Posterior cingulate gyrus (tissue), 11 donors: ENCODE data around the gene CTNND1.

ENCODE experiments used
- DNase-seq, 10 donors: peaks; one replicate each; pipeline versions ENCODE4 v3.0.0 to v3.0.0-alpha.2; 2020 to 2021; ENCODE audit warnings: mixed read lengths in 3 of 10
- intact Hi-C: fragments of 100-400 bp; cut with DNase I; formaldehyde crosslinking; loops from one replicate; pipeline ENCODE4 v1.15.1; 2023

Gene CTNND1

DNA sequence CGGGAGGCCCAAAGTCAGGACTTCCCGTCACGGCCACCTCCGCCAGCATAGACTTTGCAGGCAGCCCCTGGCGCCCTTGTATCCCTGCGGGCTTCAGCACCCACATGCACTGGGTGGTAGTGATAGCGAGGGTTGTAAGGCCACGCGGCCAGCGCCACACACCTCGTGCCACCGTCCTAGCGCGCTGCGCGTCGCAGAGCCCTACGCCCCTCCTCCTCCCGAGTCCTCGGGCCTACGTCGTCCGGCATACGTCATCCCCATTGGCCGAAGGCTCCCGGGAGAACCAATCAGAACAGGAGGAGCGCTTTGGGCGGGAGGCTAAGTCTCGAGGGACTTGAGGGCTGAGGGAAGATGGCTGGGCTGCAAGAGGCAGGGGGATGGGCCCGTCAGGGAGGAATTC lies 8.6 kb upstream of the CTNND1 start:
- intact Hi-C loops, result loop anchor here (5.0 to 10.0 kb wide), 2 partner anchors 49 to 762 kb away; no protein-coding TSS in a partner anchor

DNA sequence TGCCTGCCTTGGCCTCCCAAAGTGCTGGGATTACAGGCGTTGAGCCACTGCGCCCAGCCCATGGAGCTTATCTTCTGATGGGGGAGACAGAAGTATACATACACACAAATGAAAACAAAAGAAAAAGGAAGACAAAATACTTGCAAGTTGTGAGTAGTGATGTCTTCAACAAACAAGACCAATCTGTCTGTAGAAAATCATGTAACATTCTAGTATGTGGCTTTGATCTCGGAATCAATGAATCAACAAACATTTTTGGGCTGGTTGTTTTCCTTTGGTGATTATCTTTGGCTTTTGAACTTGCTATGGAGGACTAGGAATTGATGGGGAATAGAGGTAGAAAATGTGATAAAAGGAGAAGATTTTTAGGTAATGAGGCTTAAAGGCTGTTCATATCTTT lies 3.4 kb upstream of the CTNND1 start:
- intact Hi-C loops, result loop anchor here (10.0 kb wide), 1 partner anchor 757 kb away; no protein-coding TSS in a partner anchor
- DNase-seq, result no peak

More for the DNA sequence above, 8.6 kb upstream of the CTNND1 start:
- DNase-seq, result no peak

DNA sequence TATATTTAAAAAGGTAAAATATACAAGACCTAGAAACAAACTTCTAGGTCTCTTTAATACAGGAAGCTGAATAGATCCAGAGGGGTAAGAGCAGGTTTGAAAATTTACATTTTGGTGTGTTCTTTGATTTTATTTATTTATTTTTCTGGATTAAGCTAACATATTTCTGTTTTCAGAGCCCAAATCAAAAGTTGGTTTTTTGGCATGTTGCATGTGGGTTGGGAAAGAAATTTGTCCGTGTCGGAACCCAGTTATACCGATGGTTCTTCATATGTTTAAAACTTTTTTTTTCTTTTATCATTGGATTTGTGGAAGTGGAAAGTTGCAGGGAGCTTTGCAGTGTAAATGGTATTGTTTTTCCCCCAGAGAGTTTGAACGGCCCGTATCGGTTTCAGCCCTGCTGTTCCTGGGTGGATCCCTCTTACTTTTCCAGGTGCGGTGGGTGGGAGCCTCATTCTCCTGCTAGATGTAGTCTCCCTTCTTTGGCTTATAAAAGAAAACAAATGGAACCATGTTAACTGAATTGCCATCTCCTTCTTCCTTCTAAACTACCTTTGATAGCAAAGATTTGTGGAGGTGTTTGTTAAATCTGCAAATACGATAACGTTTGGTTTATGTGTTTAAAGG lies 746 bp downstream of the CTNND1 start:
- no peak for DNase-seq
- intact Hi-C loops, result loop anchor here (5.0 kb wide), 1 partner anchor 50 kb away; the partner anchor contains the start of genes MED19 and TMX2

DNA sequence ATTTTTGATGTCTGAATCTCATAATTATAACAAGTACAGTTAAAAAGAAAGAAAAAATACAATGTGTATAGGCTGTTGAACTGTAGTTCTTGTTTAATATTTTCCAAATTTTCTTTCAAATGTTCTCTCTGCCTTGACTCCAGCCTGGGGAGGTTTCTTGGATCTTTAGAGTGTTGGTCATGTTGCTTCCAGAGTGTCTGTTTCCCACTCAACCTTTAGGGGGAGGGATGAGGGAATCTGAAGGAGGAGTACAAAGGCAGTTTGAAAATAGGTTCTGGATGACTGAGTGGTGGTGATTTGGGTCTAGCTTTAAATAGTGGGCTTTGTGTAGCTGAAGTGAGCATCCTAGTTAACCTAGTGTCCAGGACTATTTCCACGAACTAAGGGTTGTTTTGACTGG lies 2.0 kb downstream of the CTNND1 start:
- DNase-seq, result no peak
- intact Hi-C loops, result loop anchor here (5.0 kb wide), 1 partner anchor 51 kb away; the partner anchor contains the start of genes MED19 and TMX2

DNA sequence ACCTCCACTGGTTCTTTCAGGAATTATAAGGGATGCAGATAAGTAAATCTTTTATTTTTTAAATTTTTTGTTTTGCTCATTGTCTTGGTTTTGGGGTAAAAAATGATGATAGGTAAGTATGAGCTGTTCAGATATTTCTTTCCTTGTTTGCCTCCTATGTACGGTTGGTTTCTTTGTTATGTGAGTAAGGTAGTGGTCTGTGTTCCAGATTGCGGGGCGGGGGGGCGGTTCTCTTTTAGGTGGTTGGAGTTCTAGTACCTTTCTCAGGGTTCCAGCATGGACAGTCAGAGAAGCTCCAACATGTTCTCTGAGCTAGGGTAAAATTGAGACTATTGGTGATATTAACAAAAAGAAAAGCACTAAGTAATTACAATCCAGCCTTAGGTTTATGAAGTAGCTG lies 2.4 kb downstream of the CTNND1 start:
- intact Hi-C loops, result loop anchor here (5.0 kb wide), 1 partner anchor 52 kb away; the partner anchor contains the start of genes MED19 and TMX2
- DNase-seq, result no peak

DNA sequence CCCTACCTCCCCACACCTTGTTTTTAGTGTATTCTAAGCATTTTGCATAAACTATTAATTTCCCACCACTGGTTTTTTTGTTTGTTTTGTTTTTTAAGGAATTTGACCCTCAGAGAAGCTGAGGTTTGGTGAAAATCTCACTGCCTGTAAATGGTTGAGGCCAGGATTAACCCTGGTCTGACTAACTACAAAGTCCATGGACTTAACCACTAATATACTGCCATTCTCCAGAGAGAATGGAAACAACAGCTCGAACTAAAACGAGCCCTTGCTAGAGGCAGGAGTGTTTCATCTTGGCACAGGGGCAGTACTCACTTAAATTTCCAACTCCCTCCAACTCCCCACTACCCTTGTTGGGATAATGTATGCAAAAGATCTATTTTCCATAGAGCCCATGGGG lies 3.0 kb downstream of the CTNND1 start:
- DNase-seq, result no peak
- intact Hi-C loops, result loop anchor here (5.0 kb wide), 1 partner anchor 52 kb away; the partner anchor contains the start of genes MED19 and TMX2

DNA sequence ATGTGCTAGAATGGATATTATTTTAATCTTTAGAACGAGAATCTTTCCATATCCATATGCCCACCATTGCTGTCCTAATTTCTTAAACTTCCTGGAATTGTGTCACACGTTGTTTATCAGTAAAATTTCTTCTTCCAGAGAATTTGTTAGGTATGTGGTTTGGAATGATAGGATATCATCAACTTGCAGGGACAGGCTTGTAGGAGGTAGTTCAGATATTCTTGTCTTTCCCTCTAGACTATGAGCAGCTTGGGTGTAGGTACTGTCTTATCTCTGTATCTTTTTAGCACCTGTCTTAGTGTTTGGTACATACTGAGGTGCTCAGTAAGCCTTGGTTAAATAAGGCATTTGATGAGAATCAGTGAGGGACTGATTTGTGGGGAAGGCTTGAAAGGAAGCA lies 3.4 kb downstream of the CTNND1 start:
- intact Hi-C loops, result loop anchor here (5.0 kb wide), 1 partner anchor 53 kb away; the partner anchor contains the start of genes MED19 and TMX2
- no peak for DNase-seq

DNA sequence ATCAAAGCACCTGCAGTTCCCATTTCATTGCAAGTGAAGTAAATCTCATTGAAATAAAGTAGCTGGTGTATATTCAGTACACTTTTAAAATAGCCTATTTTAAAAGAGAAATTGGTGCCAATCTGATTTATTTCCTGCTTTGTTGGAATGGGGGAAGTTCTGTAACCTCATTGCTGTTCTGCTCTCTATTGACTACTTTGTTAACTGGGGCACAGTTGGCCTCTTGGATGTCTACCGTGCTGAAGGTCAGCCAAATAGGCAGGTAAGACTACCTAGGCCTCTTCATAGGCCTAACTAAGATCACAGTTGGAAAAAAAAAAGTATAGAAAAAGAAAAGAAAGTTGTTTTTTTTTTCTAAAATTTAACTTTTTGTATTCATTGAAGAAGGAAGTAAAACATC lies 9.2 kb downstream of the CTNND1 start:
- intact Hi-C loops, result no loop called here
- no peak for DNase-seq

DNA sequence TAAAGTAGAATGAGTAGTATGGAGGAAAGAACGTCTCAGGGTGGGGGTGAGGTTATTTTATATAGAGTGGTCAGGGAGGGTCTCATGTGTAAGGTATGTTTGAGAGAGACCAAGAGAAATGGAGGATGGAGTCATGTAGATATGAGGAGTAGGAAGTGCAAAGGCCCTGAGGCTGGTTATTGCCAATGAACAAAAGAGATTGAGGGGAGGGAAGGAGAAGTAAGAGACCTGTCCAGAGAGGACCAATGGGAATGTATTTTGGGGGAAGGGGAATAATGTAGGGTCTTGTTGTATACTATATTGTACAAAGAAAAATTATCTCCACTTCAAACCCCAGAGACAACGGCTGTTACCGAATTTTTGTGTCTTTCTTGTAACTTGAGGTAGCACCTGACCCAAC lies 9.8 kb downstream of the CTNND1 start:
- DNase-seq, result no peak
- intact Hi-C loops, result no loop called here

DNA sequence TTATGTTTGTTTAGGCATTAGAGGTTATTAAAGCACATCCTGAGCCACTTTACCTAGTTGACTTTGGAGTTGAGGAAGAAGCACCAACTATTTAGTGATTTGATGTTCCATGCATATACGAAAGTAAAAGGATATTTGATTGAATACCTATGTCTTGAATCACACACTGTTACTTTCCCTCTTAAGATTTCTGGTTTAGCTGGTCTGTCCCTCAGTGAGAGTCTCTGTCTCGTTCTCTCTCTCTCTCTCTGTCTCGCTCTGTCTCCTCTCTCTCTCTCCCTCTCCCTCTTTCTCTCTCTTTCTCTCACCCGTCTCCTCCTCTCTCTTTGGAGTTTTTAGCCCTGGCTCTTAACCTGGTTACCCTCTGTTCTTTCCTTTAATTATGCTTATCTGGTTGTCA lies 11.0 kb downstream of the CTNND1 start:
- intact Hi-C loops, result no loop called here
- DNase-seq, result no peak

DNA sequence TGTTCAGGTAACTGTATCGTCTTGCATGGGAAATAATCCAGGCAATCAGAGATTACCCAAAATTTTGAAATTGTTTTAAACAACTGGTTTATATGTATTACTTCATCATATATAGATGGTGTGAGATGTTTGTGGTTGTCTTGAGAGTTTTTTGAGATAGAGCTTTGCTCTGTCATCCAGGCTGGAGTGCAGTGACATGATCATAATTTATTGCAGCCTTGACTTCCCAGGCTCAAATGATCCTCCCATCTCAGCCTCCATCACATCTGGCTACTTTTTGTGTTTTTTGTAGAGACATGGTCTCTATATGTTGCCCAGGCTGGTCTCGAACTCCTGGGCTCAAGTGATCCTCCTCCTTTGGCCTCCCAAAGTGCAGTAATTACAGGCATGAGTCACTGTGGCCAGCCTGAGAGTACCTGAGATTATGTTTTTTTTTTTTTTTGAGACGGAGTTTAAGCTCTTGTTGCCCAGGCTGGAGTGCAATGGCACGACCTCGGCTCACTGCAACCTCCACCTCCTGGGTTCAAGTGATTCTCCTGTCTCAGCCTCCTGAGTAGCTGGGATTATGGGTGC lies 11.5 kb downstream of the CTNND1 start:
- intact Hi-C loops, result no loop called here

DNA sequence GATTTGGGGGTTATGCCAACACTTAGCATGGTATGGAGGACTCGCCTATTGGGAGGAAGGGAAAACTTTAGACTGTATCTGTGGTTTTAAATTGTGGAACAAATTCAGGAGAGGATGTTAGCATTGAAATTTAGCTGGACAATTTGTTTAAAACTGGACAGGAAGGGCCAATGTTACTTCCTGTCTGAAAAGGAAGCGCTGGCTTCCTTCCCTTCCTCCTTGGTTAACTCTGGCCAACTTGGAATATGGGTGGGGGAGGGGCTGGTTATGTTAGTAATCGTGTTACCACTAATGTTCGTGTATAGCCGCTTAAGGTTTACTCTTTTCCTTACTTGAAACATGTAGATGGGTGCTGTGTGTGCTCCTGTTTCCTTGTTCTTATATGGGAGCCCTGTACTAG lies 13.9 kb downstream of the CTNND1 start:
- intact Hi-C loops, result no loop called here
- no peak for DNase-seq

More for the DNA sequence above, 11.5 kb downstream of the CTNND1 start:
- no peak for DNase-seq

DNA sequence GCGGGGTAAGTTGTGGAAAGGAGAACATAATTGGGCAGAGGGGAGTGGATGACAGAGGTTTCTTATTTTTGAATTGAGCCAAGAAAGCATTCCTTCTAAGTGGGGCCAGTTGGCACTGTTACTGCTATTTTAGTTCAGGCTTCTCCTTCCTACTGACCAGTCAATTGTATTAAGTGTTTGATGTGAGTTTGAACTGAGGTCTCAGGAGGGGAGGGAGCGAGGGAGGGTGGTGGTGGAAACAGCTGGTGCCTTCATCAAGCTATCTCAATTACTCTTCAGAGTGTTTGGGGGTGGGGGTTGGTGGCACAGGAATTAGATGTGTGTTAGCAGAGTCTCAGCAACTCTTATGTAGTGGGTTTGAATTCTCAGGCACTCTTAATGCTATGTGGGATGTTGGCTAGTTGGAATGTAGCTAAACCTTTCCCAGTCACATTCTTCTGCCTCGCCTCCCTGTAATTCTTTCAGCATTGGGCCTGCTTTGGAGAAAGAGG lies 14.5 kb downstream of the CTNND1 start:
- DNase-seq, result no peak
- intact Hi-C loops, result no loop called here

DNA sequence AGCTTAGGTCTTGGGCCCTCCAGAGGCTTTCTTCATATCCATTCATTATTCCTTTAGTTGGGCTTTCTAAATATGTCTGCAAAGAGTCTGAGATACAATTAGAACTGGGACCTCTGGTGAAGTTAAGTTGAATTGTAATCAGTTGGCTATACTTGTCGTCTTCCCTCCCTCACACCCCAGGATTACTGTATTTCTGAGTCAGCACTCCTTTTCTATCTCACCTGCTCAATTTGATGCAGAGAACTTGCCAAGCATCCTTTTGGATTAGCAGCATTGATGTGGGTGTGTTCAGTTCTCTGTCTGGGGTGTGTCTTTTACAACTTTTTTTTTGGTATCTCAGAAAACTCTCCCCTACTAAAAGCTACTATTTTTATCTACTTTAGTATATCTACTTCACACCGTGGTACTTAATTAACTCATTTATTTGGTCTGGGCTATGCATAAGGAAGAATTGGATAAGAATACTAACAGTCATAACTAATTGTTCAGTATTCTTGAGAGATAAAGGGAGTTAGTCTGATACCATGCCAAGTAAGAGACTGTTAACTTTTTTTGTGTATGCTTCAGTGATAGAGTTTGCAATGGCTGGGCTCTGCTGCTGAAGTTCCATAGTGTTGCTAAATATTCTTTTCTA lies 15.1 kb downstream of the CTNND1 start:
- no peak for DNase-seq
- intact Hi-C loops, result no loop called here

DNA sequence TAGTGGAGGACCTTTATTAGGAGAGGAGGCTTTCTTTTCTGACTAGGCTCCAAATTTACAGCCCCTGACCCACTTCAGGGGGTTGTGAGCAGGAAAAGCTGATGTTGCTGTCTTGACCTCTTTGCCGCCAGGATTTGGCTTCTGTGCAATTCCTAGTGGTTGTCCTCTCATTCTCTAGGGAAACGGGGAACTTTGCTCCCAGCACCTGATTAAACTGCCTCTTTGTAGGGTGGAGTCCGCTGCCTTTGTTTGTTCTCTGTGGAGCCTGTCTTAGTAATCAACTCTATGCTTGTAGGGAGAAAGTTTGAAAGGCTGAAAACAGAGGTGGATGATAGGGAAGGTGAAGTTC lies 16.3 kb downstream of the CTNND1 start:
- DNase-seq, result no peak
- intact Hi-C loops, result no loop called here

DNA sequence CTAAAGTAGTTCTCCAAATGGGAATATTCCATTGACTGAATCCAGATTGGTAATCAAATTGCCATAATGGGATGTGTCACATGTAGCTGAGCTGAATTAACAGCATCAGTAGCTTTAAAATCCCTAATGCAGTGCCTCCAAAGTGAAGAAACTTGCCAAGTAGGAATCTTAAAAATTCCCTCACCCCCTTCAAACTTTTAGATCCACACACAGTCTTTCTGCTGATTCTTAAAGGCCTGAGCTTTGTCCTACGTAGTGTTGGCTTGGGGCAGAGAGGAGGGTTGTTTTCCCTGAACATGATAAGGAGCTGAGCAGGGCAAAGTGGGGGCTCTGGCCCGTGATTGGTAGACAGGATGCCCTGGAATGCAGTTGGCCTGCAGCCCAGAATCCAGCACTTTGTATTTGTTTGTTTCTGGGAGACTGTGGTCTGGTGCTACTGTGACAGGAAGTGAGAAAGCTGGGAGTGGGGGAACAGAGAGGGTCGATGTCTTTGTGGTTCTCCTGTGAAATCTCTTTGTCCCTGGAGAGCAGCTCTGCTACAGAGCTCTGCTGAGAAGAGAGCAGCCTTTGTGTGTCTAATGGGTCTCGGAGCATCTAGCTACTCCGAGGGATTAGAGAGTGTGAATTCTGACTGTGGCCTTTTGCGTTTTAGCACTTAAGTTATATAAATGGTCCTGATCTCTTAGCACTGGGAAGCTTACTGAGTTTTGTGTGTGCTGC lies 16.9 kb downstream of the CTNND1 start:
- intact Hi-C loops, result no loop called here
- DNase-seq, result peak; percentile 47 to 93 (median 70)

DNA sequence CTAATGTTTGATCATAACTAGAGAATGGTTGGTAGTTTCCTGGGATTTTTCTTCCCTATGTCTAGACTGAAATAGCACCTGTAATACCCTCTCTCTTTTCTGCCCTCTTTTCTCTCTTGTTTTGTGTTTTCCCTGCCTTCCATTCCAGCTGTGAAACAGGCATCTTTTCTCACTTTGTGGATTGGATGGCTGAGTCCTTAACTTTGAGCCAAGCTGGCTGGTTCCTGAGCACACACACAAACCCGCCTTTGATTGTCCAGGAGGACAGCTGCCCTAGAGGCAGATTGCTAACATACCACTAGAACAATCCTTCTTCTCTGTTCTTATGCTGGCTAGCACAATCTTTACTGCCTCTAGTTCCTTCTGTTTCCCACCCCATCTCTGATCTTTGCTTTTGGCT lies 17.7 kb downstream of the CTNND1 start:
- intact Hi-C loops, result no loop called here
- peak in 4 of 10 donors; percentile 28 to 88 (median 42) for DNase-seq

DNA sequence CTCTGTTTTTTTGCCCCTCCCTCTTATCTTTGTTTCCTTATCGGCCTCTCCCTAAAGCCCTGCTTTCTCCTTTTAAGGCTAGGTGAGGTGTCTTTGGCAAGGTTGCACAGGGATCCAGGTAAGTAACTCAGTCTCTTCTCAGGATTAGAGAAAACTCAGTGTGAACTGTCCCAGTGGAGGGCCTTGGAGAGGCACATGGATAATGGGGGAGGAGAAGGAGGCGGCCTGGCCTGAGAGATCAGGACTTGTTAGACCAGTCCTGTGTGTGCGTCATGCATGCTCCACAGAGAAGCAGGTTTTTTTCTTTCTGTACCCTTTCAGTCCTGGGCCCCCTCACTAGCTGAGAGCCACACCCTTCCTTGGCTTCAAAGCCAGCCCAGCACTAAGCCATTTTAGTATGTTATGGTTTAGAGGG lies 19.9 kb downstream of the CTNND1 start:
- intact Hi-C loops, result no loop called here
- DNase-seq, result no peak

DNA sequence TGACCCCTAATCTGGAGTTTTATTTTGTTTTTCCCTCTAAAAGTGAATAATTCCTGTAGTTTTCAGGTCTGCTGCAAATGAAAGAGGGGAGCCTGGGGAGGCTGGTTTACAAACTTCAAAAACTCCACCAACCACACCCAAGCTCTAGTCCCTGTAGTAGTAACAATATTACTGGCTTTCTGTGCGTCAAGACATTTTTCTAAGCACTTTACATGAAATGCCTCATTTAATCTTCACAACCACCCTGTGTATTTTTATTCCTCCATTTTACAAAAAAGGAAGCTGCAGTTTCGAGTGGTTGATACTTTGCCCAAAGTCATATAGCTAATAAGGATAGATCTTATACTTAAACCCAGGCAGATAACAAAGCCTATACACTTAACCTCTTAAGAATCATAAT lies 23.5 kb downstream of the CTNND1 start:
- intact Hi-C loops, result no loop called here
- no peak for DNase-seq

DNA sequence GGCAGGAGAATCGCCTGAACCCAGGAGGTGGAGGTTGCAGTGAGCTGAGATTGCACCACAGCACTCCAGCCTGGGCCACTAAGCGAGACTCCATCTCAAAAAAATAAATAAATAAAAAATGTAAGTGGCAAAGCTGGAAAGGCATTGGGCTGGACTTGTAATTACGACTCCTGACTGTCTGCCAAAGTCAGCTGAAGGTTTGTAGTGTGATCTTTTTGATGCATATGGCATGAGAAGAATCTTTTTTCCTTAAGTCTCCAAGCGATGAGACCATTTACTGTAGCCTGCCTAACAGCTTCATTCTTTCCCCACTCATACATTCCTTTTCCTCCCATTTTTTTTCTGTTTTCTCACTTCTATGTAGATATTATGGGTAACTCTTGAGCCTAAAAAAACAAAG lies 24.8 kb downstream of the CTNND1 start:
- DNase-seq, result no peak

More for the DNA sequence above, 24.8 kb downstream of the CTNND1 start:
- intact Hi-C loops, result no loop called here
